GM20431 (cell line): Measurements from ENCODE around the gene KAT2B.
"Not testable (repeated sequence)": the region's sequence is repeated elsewhere in the genome, so short reads cannot be mapped to it uniquely, and the experiment has no call there.

ENCODE experiments used
- in situ Hi-C: fragments of 300-500 bp; cut with MseI, MboI; formaldehyde crosslinking; loops from one replicate; pipeline ENCODE4 v1.15.0; 2020; ENCODE audit warnings: low sequenced_read_pairs; ENCODE audit not compliant: unreplicated experiment

Gene KAT2B

GRCh38 chr3:20040548-20041196 is 426 bp downstream of the KAT2B start:
- in situ Hi-C loops, result no loop called here

- in situ Hi-C loops, result no loop called here
Observed at GRCh38 chr3:20041197-20041780, 1.0 kb downstream of the KAT2B start.

- in situ Hi-C loops, result no loop called here
Observed at GRCh38 chr3:20042331-20042730, 2.1 kb downstream of the KAT2B start.

GRCh38 chr3:20043396-20043795 is 3.1 kb downstream of the KAT2B start:
- in situ Hi-C loops, result no loop called here

GRCh38 chr3:20043825-20044224 is 3.6 kb downstream of the KAT2B start:
- in situ Hi-C loops, result no loop called here

- in situ Hi-C loops, result not testable (repeated sequence)
Observed at GRCh38 chr3:20045141-20045540, 4.9 kb downstream of the KAT2B start.

GRCh38 chr3:20046556-20046955 is 6.3 kb downstream of the KAT2B start:
- in situ Hi-C loops, result no loop called here

- in situ Hi-C loops, result no loop called here
Observed at GRCh38 chr3:20047341-20047779, 7.1 kb downstream of the KAT2B start.

- in situ Hi-C loops, result no loop called here
Observed at GRCh38 chr3:20047976-20048883, 8.0 kb downstream of the KAT2B start.

GRCh38 chr3:20051123-20051806 is 11.0 kb downstream of the KAT2B start:
- in situ Hi-C loops, result no loop called here

- in situ Hi-C loops, result no loop called here
Observed at GRCh38 chr3:20052851-20053250, 12.6 kb downstream of the KAT2B start.

- in situ Hi-C loops, result no loop called here
Observed at GRCh38 chr3:20054549-20054987, 14.3 kb downstream of the KAT2B start.

GRCh38 chr3:20055020-20055775 is 15.0 kb downstream of the KAT2B start:
- in situ Hi-C loops, result no loop called here

- in situ Hi-C loops, result no loop called here
Observed at GRCh38 chr3:20055842-20056241, 15.6 kb downstream of the KAT2B start.

- in situ Hi-C loops, result no loop called here
Observed at GRCh38 chr3:20056725-20057611, 16.7 kb downstream of the KAT2B start.

GRCh38 chr3:20057612-20058180 is 17.4 kb downstream of the KAT2B start:
- in situ Hi-C loops, result no loop called here

GRCh38 chr3:20059929-20060328 is 19.7 kb downstream of the KAT2B start:
- in situ Hi-C loops, result no loop called here

- in situ Hi-C loops, result no loop called here
Observed at GRCh38 chr3:20060974-20061685, 20.9 kb downstream of the KAT2B start.
